Cardiac fibroblast (primary cell): Measurements from ENCODE around the gene ANKS1B.

Experiments used
- DNase-seq, 2 donors: peaks; one replicate each; pipeline versions ENCODE4 v3.0.0 to v3.0.0-alpha.2; 2010; ENCODE audit warnings: low read depth in 2 of 2
- H3K4me3 ChIP-seq, 2 donors: replicated peaks in 1 of 2; 1 replicate in 1 of 2; 2 replicates in 1 of 2; pipeline ENCODE4 v1.5.1; 2011; ENCODE audit warnings: low read depth in 2 of 2, low read length in 2 of 2, mild to moderate bottlenecking in 2 of 2, moderate library complexity in 1 of 2
- TF ChIP-seq, protein P1 (sequence below): IDR thresholded peaks from one replicate; pipeline ENCODE4 v1.5.1; 2011; ENCODE audit warnings: low read depth, mild to moderate bottlenecking, low read length, inconsistent platforms

ANKS1B gene

GRCh38 chr12:99027461-99027860, 957.3 kb downstream of the ANKS1B start:
- DNase-seq = no peak
- TF ChIP-seq, protein P1, sequence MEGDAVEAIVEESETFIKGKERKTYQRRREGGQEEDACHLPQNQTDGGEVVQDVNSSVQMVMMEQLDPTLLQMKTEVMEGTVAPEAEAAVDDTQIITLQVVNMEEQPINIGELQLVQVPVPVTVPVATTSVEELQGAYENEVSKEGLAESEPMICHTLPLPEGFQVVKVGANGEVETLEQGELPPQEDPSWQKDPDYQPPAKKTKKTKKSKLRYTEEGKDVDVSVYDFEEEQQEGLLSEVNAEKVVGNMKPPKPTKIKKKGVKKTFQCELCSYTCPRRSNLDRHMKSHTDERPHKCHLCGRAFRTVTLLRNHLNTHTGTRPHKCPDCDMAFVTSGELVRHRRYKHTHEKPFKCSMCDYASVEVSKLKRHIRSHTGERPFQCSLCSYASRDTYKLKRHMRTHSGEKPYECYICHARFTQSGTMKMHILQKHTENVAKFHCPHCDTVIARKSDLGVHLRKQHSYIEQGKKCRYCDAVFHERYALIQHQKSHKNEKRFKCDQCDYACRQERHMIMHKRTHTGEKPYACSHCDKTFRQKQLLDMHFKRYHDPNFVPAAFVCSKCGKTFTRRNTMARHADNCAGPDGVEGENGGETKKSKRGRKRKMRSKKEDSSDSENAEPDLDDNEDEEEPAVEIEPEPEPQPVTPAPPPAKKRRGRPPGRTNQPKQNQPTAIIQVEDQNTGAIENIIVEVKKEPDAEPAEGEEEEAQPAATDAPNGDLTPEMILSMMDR = no peak
- H3K4me3 ChIP-seq = no peak overlapping the region

- no peak for DNase-seq
- no peak overlapping the region for H3K4me3 ChIP-seq
- TF ChIP-seq, protein P1 = no peak
Observed at GRCh38 chr12:99027055-99027393, 957.7 kb downstream of the ANKS1B start.

- DNase-seq = no peak
- TF ChIP-seq, protein P1 = no peak
- no peak overlapping the region for H3K4me3 ChIP-seq
Observed at GRCh38 chr12:99026332-99027054, 958.2 kb downstream of the ANKS1B start.

DNA sequence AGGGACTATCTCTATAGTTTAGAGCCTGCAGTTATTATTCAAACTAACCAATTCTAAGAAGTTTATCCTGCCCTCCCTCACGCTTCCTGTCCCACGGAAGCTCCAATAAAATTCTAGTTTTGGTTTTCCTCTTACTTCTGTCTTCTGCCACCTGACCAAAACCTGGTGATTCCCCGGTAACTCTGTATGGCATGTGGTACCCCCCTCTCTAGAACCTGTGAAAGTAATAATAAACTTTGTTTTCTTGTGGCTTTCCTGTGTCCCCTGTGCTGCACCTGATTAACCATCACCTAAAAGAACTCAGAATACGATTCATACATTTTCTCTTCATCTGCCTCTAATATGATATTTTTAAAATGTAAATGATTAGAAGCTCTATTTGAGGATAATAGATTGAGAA, 959.9 kb downstream of the ANKS1B start:
- no peak overlapping the region for H3K4me3 ChIP-seq
- DNase-seq = no peak
- TF ChIP-seq, protein P1 = no peak

DNA sequence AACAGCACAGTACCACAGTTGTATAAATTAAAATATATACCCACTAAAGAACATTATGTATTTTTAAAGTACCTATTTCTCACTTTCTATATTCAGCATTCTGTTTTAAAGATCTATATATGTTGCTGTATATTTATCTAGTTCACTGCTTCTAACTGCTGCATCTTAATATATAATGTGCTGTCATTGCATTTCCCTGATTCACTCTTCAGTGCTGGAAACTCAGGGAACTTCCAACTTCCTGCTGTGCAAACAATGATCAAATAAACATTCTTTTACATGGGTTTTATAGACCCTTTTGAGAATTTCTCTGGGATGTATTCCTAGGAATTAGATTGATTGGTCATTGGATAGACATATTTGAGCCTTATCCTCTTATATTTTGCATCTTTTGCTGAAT, 960.5 kb downstream of the ANKS1B start:
- H3K4me3 ChIP-seq = no peak overlapping the region
- TF ChIP-seq, protein P1 = no peak
- no peak for DNase-seq

DNA sequence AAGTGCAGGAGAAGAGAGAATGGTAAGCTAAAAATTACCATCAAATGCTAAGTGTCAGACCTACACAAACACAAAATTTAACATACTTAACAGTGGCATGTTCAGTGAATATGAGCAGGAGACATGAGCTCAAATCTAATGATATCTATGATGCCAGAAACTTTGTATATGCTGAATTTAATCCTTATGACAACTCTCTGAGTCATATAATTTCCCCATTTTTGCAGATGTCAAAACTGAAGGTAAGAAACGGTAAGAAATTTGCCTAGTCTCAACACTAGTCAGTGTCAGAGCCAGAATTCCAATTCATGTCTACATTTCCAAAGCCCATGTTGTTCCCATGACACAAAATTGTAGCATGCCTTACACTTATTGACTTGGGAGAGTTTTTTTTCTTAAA, 963.9 kb downstream of the ANKS1B start:
- H3K4me3 ChIP-seq = no peak overlapping the region
- DNase-seq = no peak
- TF ChIP-seq, protein P1 = no peak

GRCh38 chr12:99019798-99020197, 964.9 kb downstream of the ANKS1B start:
- TF ChIP-seq, protein P1 = no peak
- no peak for DNase-seq
- H3K4me3 ChIP-seq = no peak overlapping the region
